PC-3 (cell line): Measurements from ENCODE around the gene OPRM1.

Experiments
- CTCF ChIP-seq: fragments of 300-600 bp; sonication (generic); conservative IDR thresholded peaks from 2 replicates; pipeline ENCODE4 v1.5.1; 2017; ENCODE audit warnings: antibody characterized with exemption, low read depth, mild to moderate bottlenecking, low read length
- EZH2 ChIP-seq: fragments of 300-600 bp; sonication (generic); IDR thresholded peaks from one replicate; pipeline ENCODE4 v1.6.1; 2017; ENCODE audit warnings: antibody characterized with exemption, mild to moderate bottlenecking, low read length; ENCODE audit not compliant: unreplicated experiment
- EZH2phosphoT487 ChIP-seq: fragments of 300-600 bp; sonication (generic); IDR thresholded peaks from 2 replicates; pipeline ENCODE4 v1.6.1; 2018; ENCODE audit warnings: mild to moderate bottlenecking, antibody characterized with exemption, low read length, borderline replicate concordance

- TF ChIP-seq CTCF, result no peak
- no peak for TF ChIP-seq EZH2
- TF ChIP-seq EZH2phosphoT487, result no peak
These were observed 95.6 kb downstream of the OPRM1 start for GRCh38 chr6:154134471-154135147.
